ENCODE results near the gene ANO3. TPM values are rescaled to one million over a fixed set of nuclear protein-coding genes. Genes with fewer than 3 reads are reported as not detected.

Gene ANO3
- polyA plus RNA-seq, 3 donors: not detected

GRCh38 chr11:26510164-26510563, 178.2 kb downstream of the ANO3 start:
- Mint-ChIP-seq H3K27ac (no peak overlapping the region), H3K4me3 (no peak overlapping the region), H3K4me1 (no peaks in the 10 kb centered on the region), H3K9me3 (peaks cover 0 to 3% (median 0%) of the 10 kb centered on the region in 7 donors), H3K27me3 (ENCODE audit: low read depth in 3 of 3) (peaks cover 0 to 1% (median 0%) of the 10 kb centered on the region in 3 donors), H3K36me3 (no peaks in the 10 kb centered on the region)
- Histone ChIP-seq H2AFZ (ENCODE audit: insufficient read depth, low read depth, low read length, poor library complexity, severe bottlenecking) (no peak overlapping the region), H3K27me3 (ENCODE audit: control insufficient read depth in 2 of 2, insufficient read depth in 2 of 2, low read length in 2 of 2) (no peaks in the 10 kb centered on the region), H3K9me3 (replicated peaks in 1 of 2; ENCODE audit: control insufficient read depth in 1 of 2, insufficient read depth in 1 of 2, low read length in 2 of 2) (no peaks in the 10 kb centered on the region), H3K36me3 (replicated peaks in 1 of 2; ENCODE audit: control insufficient read depth in 1 of 2, insufficient read depth in 2 of 2, low read length in 2 of 2) (no peaks in the 10 kb centered on the region), H3K27ac (ENCODE audit: low read depth in 1 of 2, low read length in 2 of 2) (no peak overlapping the region), H3K9ac (ENCODE audit: insufficient read depth, low read length, poor library complexity, severe bottlenecking) (no peak overlapping the region), H3K4me3 (replicated peaks in 1 of 3; ENCODE audit: low read depth in 2 of 3, low read length in 3 of 3) (no peak overlapping the region), H4K20me1 (ENCODE audit: insufficient read depth, low read length) (no peaks in the 10 kb centered on the region), H3K79me2 (ENCODE audit: insufficient read depth, low read length) (no peaks in the 10 kb centered on the region), H3K4me2 (replicated peaks; ENCODE audit: extremely low read depth, low read length, poor library complexity, severe bottlenecking) (no peak overlapping the region), H3K4me1 (ENCODE audit: control insufficient read depth in 1 of 2, insufficient read depth in 2 of 2, low read length in 2 of 2) (no peaks in the 10 kb centered on the region)
- TF ChIP-seq CTCF (IDR thresholded peaks at IDR 0.05): no peak
- intact Hi-C loops (cut with micrococcal nuclease): no loop called here
- no peak for DNase-seq
- no CpG with 5 or more reads among the region's 2 CpGs for WGBS (ENCODE audit: insufficient coverage)

- H3K36me3 ChIP-seq (replicated peaks in 1 of 2; ENCODE audit: control insufficient read depth in 1 of 2, insufficient read depth in 2 of 2, low read length in 2 of 2): no peaks in the 10 kb centered on the region
- intact Hi-C loops (cut with micrococcal nuclease): no loop called here
- no peaks in the 10 kb centered on the region for H3K4me1 ChIP-seq (ENCODE audit: control insufficient read depth in 1 of 2, insufficient read depth in 2 of 2, low read length in 2 of 2)
- no peak for DNase-seq
- H3K27me3 ChIP-seq (ENCODE audit: control insufficient read depth in 2 of 2, insufficient read depth in 2 of 2, low read length in 2 of 2): no peaks in the 10 kb centered on the region
- Mint-ChIP-seq H3K27me3 (ENCODE audit: low read depth in 3 of 3) (no peaks in the 10 kb centered on the region), H3K4me3 (no peak overlapping the region), H3K9me3 (peaks cover 0 to 1% (median 0%) of the 10 kb centered on the region in 7 donors), H3K36me3 (no peaks in the 10 kb centered on the region), H3K4me1 (no peaks in the 10 kb centered on the region), H3K27ac (no peak overlapping the region)
- no peak for TF ChIP-seq CTCF (IDR thresholded peaks at IDR 0.05)
- no peak overlapping the region for H3K4me2 ChIP-seq (replicated peaks; ENCODE audit: extremely low read depth, low read length, poor library complexity, severe bottlenecking)
- H3K79me2 ChIP-seq (ENCODE audit: insufficient read depth, low read length): no peaks in the 10 kb centered on the region
- no peak overlapping the region for H2AFZ ChIP-seq (ENCODE audit: insufficient read depth, low read depth, low read length, poor library complexity, severe bottlenecking)
- H3K4me3 ChIP-seq (replicated peaks in 1 of 3; ENCODE audit: low read depth in 2 of 3, low read length in 3 of 3): no peak overlapping the region
- no peak overlapping the region for H3K27ac ChIP-seq (ENCODE audit: low read depth in 1 of 2, low read length in 2 of 2)
- H3K9me3 ChIP-seq (replicated peaks in 1 of 2; ENCODE audit: control insufficient read depth in 1 of 2, insufficient read depth in 1 of 2, low read length in 2 of 2): no peaks in the 10 kb centered on the region
- H3K9ac ChIP-seq (ENCODE audit: insufficient read depth, low read length, poor library complexity, severe bottlenecking): no peak overlapping the region
- H4K20me1 ChIP-seq (ENCODE audit: insufficient read depth, low read length): no peaks in the 10 kb centered on the region
- no CpG with 5 or more reads among the region's 2 CpGs for WGBS (ENCODE audit: insufficient coverage)
Measured at GRCh38 chr11:26510756-26511155, 178.8 kb downstream of the ANO3 start.
